ENCODE results near the gene CHST5.

The CHST5 gene

DNA sequence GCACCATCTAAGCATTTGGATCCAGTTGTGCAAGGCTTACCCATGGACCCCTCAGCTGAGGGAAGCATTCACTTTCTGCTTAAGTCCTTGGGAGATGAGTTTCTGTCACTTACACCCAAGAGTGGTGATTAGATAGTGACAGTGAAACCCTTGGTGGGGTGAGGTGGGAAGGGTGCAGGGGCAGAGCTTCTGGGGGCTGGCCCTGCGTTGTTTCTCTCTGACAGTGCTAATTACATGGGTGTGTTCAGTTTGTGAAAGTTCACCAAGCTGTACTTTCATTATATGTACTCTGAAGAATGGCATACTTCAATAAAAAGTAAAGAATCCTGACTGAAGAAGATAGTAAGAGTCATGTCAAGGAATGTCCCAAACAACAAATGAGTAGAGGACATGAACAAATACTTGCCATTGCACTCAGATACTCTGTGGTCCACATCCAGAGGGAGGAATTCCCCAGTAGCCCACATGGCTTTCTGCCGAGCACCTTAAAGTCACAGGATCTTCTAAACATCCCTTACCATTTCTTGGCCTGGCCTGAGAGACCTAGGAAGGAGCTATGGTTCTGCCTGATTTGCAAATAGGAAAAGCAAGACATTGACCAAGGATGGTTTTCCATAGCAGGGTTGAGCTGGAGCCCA lies 49.1 kb downstream of the CHST5 start:
- H3K9me3 ChIP-seq (ENCODE audit: insufficient read depth, low read length, severe bottlenecking) = no peaks in the 10 kb centered on the region
- H2AFZ ChIP-seq (ENCODE audit: low read depth, low read length) = no peak overlapping the region
- no peaks in the 10 kb centered on the region for H4K20me1 ChIP-seq (ENCODE audit: insufficient read depth, low read length)
- TF ChIP-seq EZH2 (IDR thresholded peaks at IDR 0.05; ENCODE audit: borderline replicate concordance, low read depth, low read length, severe bottlenecking) (no peak), CTCF (IDR thresholded peaks at IDR 0.05; ENCODE audit: borderline replicate concordance, extremely low read depth, low read length, poor library complexity, severe bottlenecking) (no peak)
- H3K4me2 ChIP-seq (ENCODE audit: insufficient read depth, low read length) = no peak overlapping the region
- peak overlapping the region; percentile 44; the same call in 1 of the 2 replicates for H3K27ac ChIP-seq (ENCODE audit: low read length)
- no peak overlapping the region for H3K9ac ChIP-seq (ENCODE audit: low read depth, low read length)
- H3K4me3 ChIP-seq (ENCODE audit: low read depth in 1 of 2, low read length in 2 of 2) = no peak overlapping the region
- H3K79me2 ChIP-seq (ENCODE audit: insufficient read depth, low read length) = no peaks in the 10 kb centered on the region
- H3K4me1 ChIP-seq (ENCODE audit: insufficient read depth, low read length) = peaks cover 24% of the 10 kb centered on the region
- ATAC-seq (ENCODE audit: insufficient read depth, low read depth) (no peak), DNase-seq (no peak)
- H3K27me3 ChIP-seq (ENCODE audit: insufficient read depth, low read length, poor library complexity) = no peaks in the 10 kb centered on the region
- no peaks in the 10 kb centered on the region for H3K36me3 ChIP-seq (ENCODE audit: insufficient read depth, low read length)

GRCh38 chr16:75486014-75486675 lies 49.8 kb downstream of the CHST5 start:
- Histone ChIP-seq H3K36me3 (ENCODE audit: insufficient read depth, low read length) (no peaks in the 10 kb centered on the region), H3K4me1 (ENCODE audit: insufficient read depth, low read length) (peaks cover 24% of the 10 kb centered on the region), H3K27ac (ENCODE audit: low read length) (peak overlapping the region; percentile 44), H3K4me3 (ENCODE audit: low read depth in 1 of 2, low read length in 2 of 2) (no peak overlapping the region), H2AFZ (ENCODE audit: low read depth, low read length) (no peak overlapping the region), H3K4me2 (ENCODE audit: insufficient read depth, low read length) (peak overlapping the region; percentile 25; the same call in 1 of the 2 replicates), H3K27me3 (ENCODE audit: insufficient read depth, low read length, poor library complexity) (no peaks in the 10 kb centered on the region), H4K20me1 (ENCODE audit: insufficient read depth, low read length) (no peaks in the 10 kb centered on the region), H3K9ac (ENCODE audit: low read depth, low read length) (no peak overlapping the region), H3K79me2 (ENCODE audit: insufficient read depth, low read length) (no peaks in the 10 kb centered on the region), H3K9me3 (ENCODE audit: insufficient read depth, low read length, severe bottlenecking) (no peaks in the 10 kb centered on the region)
- DNase-seq (peak; percentile 39), ATAC-seq (ENCODE audit: insufficient read depth, low read depth) (peak; percentile 78)
- no peak for TF ChIP-seq CTCF (IDR thresholded peaks at IDR 0.05; ENCODE audit: borderline replicate concordance, extremely low read depth, low read length, poor library complexity, severe bottlenecking)
- TF ChIP-seq EZH2 (IDR thresholded peaks at IDR 0.05; ENCODE audit: borderline replicate concordance, low read depth, low read length, severe bottlenecking) = no peak

GRCh38 chr16:75485230-75486013 lies 50.5 kb downstream of the CHST5 start:
- Histone ChIP-seq H3K4me1 (ENCODE audit: insufficient read depth, low read length) (peaks cover 24% of the 10 kb centered on the region), H3K36me3 (ENCODE audit: insufficient read depth, low read length) (no peaks in the 10 kb centered on the region), H3K9ac (ENCODE audit: low read depth, low read length) (no peak overlapping the region), H3K9me3 (ENCODE audit: insufficient read depth, low read length, severe bottlenecking) (no peaks in the 10 kb centered on the region), H4K20me1 (ENCODE audit: insufficient read depth, low read length) (no peaks in the 10 kb centered on the region), H3K27me3 (ENCODE audit: insufficient read depth, low read length, poor library complexity) (no peaks in the 10 kb centered on the region), H3K27ac (ENCODE audit: low read length) (peak overlapping the region; percentile 26), H3K79me2 (ENCODE audit: insufficient read depth, low read length) (no peaks in the 10 kb centered on the region), H2AFZ (ENCODE audit: low read depth, low read length) (no peak overlapping the region), H3K4me3 (ENCODE audit: low read depth in 1 of 2, low read length in 2 of 2) (no peak overlapping the region), H3K4me2 (ENCODE audit: insufficient read depth, low read length) (peak overlapping the region; percentile 25; the same call in 1 of the 2 replicates)
- TF ChIP-seq CTCF (IDR thresholded peaks at IDR 0.05; ENCODE audit: borderline replicate concordance, extremely low read depth, low read length, poor library complexity, severe bottlenecking) = no peak
- TF ChIP-seq EZH2 (IDR thresholded peaks at IDR 0.05; ENCODE audit: borderline replicate concordance, low read depth, low read length, severe bottlenecking) = no peak
- DNase-seq (no peak), ATAC-seq (ENCODE audit: insufficient read depth, low read depth) (peak; percentile 65)
